Sigmoid colon (tissue), 7 donors: ENCODE results near the gene TLL2. TPM values are rescaled to one million over a fixed set of nuclear protein-coding genes. Genes with fewer than 3 reads are reported as not detected.

Experiments used
- DNase-seq: peaks from one replicate; pipeline ENCODE4 v3.0.0-alpha.2; 2019
- H3K27ac ChIP-seq, 4 donors: fragments of 200-600 bp; sonication (generic); one replicate each; pipeline ENCODE4 v1.5.1; 2016 to 2019; ENCODE audit warnings: mild to moderate bottlenecking in 1 of 4
- H3K27me3 ChIP-seq, 3 donors: fragments of 200-600 bp; sonication (generic); one replicate each; pipeline ENCODE4 v1.5.1; 2019; ENCODE audit warnings: mild to moderate bottlenecking in 1 of 3
- H3K36me3 ChIP-seq, 4 donors: fragments of 200-600 bp; sonication (generic); one replicate each; pipeline ENCODE4 v1.5.1; 2016 to 2019
- H3K4me1 ChIP-seq, 4 donors: fragments of 200-600 bp; sonication (generic); one replicate each; pipeline ENCODE4 v1.5.1; 2017 to 2019
- H3K4me3 ChIP-seq, 4 donors: fragments of 200-600 bp; sonication (generic); one replicate each; pipeline ENCODE4 v1.5.1; 2017 to 2019; ENCODE audit warnings: mild to moderate bottlenecking in 2 of 4, moderate library complexity in 1 of 4
- H3K9me3 ChIP-seq, 4 donors: fragments of 200-600 bp in 3 of 4; sonication (generic) in 3 of 4; one replicate each; pipeline versions ENCODE4 v1.5.1 to v1.6.1; 2013 to 2019
- CTCF ChIP-seq, 4 experiments: fragments of 450-650 bp in 3 of 4; fragments of 200-600 bp in 1 of 4; IDR thresholded peaks; one replicate each; pipeline ENCODE4 v1.5.1; 2016 to 2019; ENCODE audit warnings: antibody characterized with exemption in 4 of 4, mild to moderate bottlenecking in 3 of 4, moderate library complexity in 2 of 4
- EP300 ChIP-seq, 4 donors: sonication (generic); formaldehyde crosslinking; IDR thresholded peaks; one replicate each; pipeline ENCODE4 v1.6.1; 2017; ENCODE audit warnings: antibody characterized with exemption in 4 of 4
- POLR2A ChIP-seq, 2 donors: fragments of 450-650 bp; IDR thresholded peaks; one replicate each; pipeline ENCODE4 v1.6.1; 2016; ENCODE audit warnings: antibody characterized with exemption in 2 of 2, mild to moderate bottlenecking in 2 of 2, moderate library complexity in 2 of 2
- POLR2AphosphoS5 ChIP-seq, 4 donors: sonication (generic); formaldehyde crosslinking; IDR thresholded peaks; one replicate each; pipeline ENCODE4 v1.6.1; 2017; ENCODE audit warnings: antibody characterized with exemption in 4 of 4
- WGBS, 2 donors: extraction: QIAGEN DNeasy Blood & Tissue Kit; methylation state at CpG; one replicate each; pipeline ENCODE4 v1.1.7; 2013; 5-methylcytosine and 5-hydroxymethylcytosine counted together
- intact Hi-C: fragments of 100-400 bp; cut with DNase I; formaldehyde crosslinking; loops from one replicate; pipeline ENCODE4 v1.15.1; 2023
- polyA plus RNA-seq, 3 donors: library from polyadenylated mRNA; stranded (reverse); fragments of 200-250 nt; gene quantifications; one replicate each; pipeline ENCODE4 v1.2.3, GENCODE V29; 2013
- total RNA-seq, 4 donors: library from RNA; depleted of rRNA; stranded (reverse); fragments of >200 nt; gene quantifications; one replicate each; pipeline ENCODE4 v1.1.0, GENCODE V29; 2016
- donor health status: healthy with polysubstance abuse.
- donor health status: Bipolar disorder and iron deficiency.
- donor health status: healthy.

Gene TLL2
- total and polyA plus RNA-seq, 7 donors, result 0.14 to 2.2 (median 0.36) TPM; not detected in 2

GRCh38 chr10:96482815-96483588 is 30.7 kb downstream of the TLL2 start:
- H3K9me3 ChIP-seq, result no peaks in the 10 kb centered on the region
- H3K4me3 ChIP-seq, result no peak overlapping the region
- intact Hi-C loops, result no loop called here
- 71 to 72% methylated on average over 4 of the region's 4 CpGs for WGBS, 2 donors
- peaks cover 0 to 6% (median 0%) of the 10 kb centered on the region in 3 donors for H3K27me3 ChIP-seq
- H3K36me3 ChIP-seq, result no peaks in the 10 kb centered on the region
- no peak for DNase-seq
- TF ChIP-seq EP300 (IDR thresholded peaks at IDR 0.05), result no peak
- no peak for TF ChIP-seq POLR2A (IDR thresholded peaks at IDR 0.05)
- no peak for TF ChIP-seq CTCF (IDR thresholded peaks at IDR 0.05)
- TF ChIP-seq POLR2AphosphoS5 (IDR thresholded peaks at IDR 0.05), result no peak
- H3K4me1 ChIP-seq, result no peaks in the 10 kb centered on the region
- no peak overlapping the region for H3K27ac ChIP-seq

GRCh38 chr10:96478355-96478754 is 35.4 kb downstream of the TLL2 start:
- H3K4me3 ChIP-seq, result no peak overlapping the region
- TF ChIP-seq CTCF (IDR thresholded peaks at IDR 0.05) (no peak), POLR2AphosphoS5 (IDR thresholded peaks at IDR 0.05) (no peak), EP300 (IDR thresholded peaks at IDR 0.05) (no peak), POLR2A (IDR thresholded peaks at IDR 0.05) (no peak)
- H3K27me3 ChIP-seq, result no peaks in the 10 kb centered on the region
- no peak overlapping the region for H3K27ac ChIP-seq
- intact Hi-C loops, result no loop called here
- no peaks in the 10 kb centered on the region for H3K9me3 ChIP-seq
- no peak for DNase-seq
- no peaks in the 10 kb centered on the region for H3K4me1 ChIP-seq
- H3K36me3 ChIP-seq, result no peaks in the 10 kb centered on the region
- WGBS, 2 donors, result 77% methylated on average over 9 of the region's 9 CpGs

- H3K27me3 ChIP-seq, result no peaks in the 10 kb centered on the region
- H3K36me3 ChIP-seq, result no peaks in the 10 kb centered on the region
- no peak for DNase-seq
- H3K27ac ChIP-seq, result no peak overlapping the region
- intact Hi-C loops, result no loop called here
- TF ChIP-seq CTCF (IDR thresholded peaks at IDR 0.05) (no peak), POLR2AphosphoS5 (IDR thresholded peaks at IDR 0.05) (no peak), EP300 (IDR thresholded peaks at IDR 0.05) (no peak), POLR2A (IDR thresholded peaks at IDR 0.05) (no peak)
- H3K4me1 ChIP-seq, result no peaks in the 10 kb centered on the region
- H3K4me3 ChIP-seq, result no peak overlapping the region
- 85 to 89% methylated on average over 9 of the region's 9 CpGs for WGBS, 2 donors
- H3K9me3 ChIP-seq, result no peaks in the 10 kb centered on the region
Measured at GRCh38 chr10:96473866-96474265, 39.9 kb downstream of the TLL2 start.

- no peaks in the 10 kb centered on the region for H3K4me1 ChIP-seq
- 19 to 26% methylated on average over 4 of the region's 4 CpGs for WGBS, 2 donors
- intact Hi-C loops, result no loop called here
- TF ChIP-seq POLR2AphosphoS5 (IDR thresholded peaks at IDR 0.05), result no peak
- no peak for TF ChIP-seq POLR2A (IDR thresholded peaks at IDR 0.05)
- TF ChIP-seq CTCF (IDR thresholded peaks at IDR 0.05), result no peak
- TF ChIP-seq EP300 (IDR thresholded peaks at IDR 0.05), result no peak
- no peak overlapping the region for H3K4me3 ChIP-seq
- no peak for DNase-seq
- H3K36me3 ChIP-seq, result no peaks in the 10 kb centered on the region
- no peaks in the 10 kb centered on the region for H3K27me3 ChIP-seq
- H3K27ac ChIP-seq, result no peak overlapping the region
- no peaks in the 10 kb centered on the region for H3K9me3 ChIP-seq
Measured at GRCh38 chr10:96470116-96470743, 43.5 kb downstream of the TLL2 start.
